Ovary (tissue), 9 donors: ENCODE results near the gene INPP5A. TPM values are rescaled to one million over a fixed set of nuclear protein-coding genes. Genes with fewer than 3 reads are reported as not detected.
"Not testable (repeated sequence)": the region's sequence is repeated elsewhere in the genome, so short reads cannot be mapped to it uniquely, and the experiment has no call there.

Source experiments
- DNase-seq, 5 donors: peaks; one replicate each; pipeline ENCODE4 v3.0.0-alpha.2; 2019 to 2020
- H3K27ac ChIP-seq, 2 donors: fragments of 200-600 bp; one replicate each; pipeline versions ENCODE4 v1.5.1 to v1.8.0; 2019 to 2022
- H3K27me3 ChIP-seq: fragments of 200-600 bp; one replicate; pipeline ENCODE4 v1.8.0; 2022
- H3K36me3 ChIP-seq: fragments of 200-600 bp; sonication (generic); one replicate; pipeline ENCODE4 v1.5.1; 2019
- H3K4me1 ChIP-seq: one replicate; pipeline ENCODE4 v1.8.1; 2013; ENCODE audit warnings: mild to moderate bottlenecking, moderate library complexity; ENCODE audit not compliant: insufficient read depth
- H3K4me3 ChIP-seq: fragments of 200-600 bp; sonication (generic); one replicate; pipeline ENCODE4 v1.5.1; 2017
- H3K9me3 ChIP-seq, 2 donors: fragments of 200-600 bp in 1 of 2; sonication (generic) in 1 of 2; one replicate each; pipeline versions ENCODE4 v1.5.1 to v1.8.1; 2013 to 2019; ENCODE audit warnings: mild to moderate bottlenecking in 1 of 2, moderate library complexity in 1 of 2
- EP300 ChIP-seq: sonication (generic); formaldehyde crosslinking; IDR thresholded peaks from one replicate; pipeline ENCODE4 v1.6.1; 2017; ENCODE audit warnings: antibody characterized with exemption
- POLR2A ChIP-seq: fragments of 450-650 bp; IDR thresholded peaks from one replicate; pipeline ENCODE4 v1.6.1; 2017; ENCODE audit warnings: antibody characterized with exemption, mild to moderate bottlenecking, moderate library complexity
- WGBS, 3 donors: extraction: QIAGEN DNeasy Blood & Tissue Kit in 1 of 3; methylation state at CpG; one replicate each; pipeline versions ENCODE4 v1.1.5 to v1.1.7; 2013 to 2017; 5-methylcytosine and 5-hydroxymethylcytosine counted together
- intact Hi-C, 4 donors: fragments of 100-400 bp; cut with DNase I; formaldehyde crosslinking; loops; one replicate each; pipeline versions ENCODE4 v1.11.0 to v1.15.1; 2022 to 2023
- polyA plus RNA-seq, 2 donors: library from polyadenylated mRNA; stranded (reverse); fragments of 200-250 nt in 1 of 2; fragments of 350-450 nt in 1 of 2; fragmentation: Illumina TruSeq in 1 of 2; extraction: RNeasy Lipid Tissue Mini Kit (QIAGEN cat#74804) in 1 of 2; gene quantifications; one replicate each; pipeline ENCODE4 v1.2.3, GENCODE V29; 2013 to 2014
- total RNA-seq, 7 donors: library from RNA; depleted of rRNA in 2 of 7; stranded (reverse); fragments of >200 nt in 2 of 7; fragmentation: NEBNext Ultra II Directional in 3 of 7; extraction: Animal tissue kit (Norgen Biotek cat#: 25700) in 3 of 7; gene quantifications; one replicate each; pipeline versions ENCODE4 v1.1.0 to v1.2.4, GENCODE V29; 2016 to 2023
- TF ChIP-seq, protein P1 (sequence below), 3 donors: fragments of 450-650 bp in 2 of 3; fragments of 200-600 bp in 1 of 3; IDR thresholded peaks; one replicate each; pipeline versions ENCODE4 v1.5.1 to v1.8.0; 2016 to 2022; ENCODE audit warnings: antibody characterized with exemption in 3 of 3, mild to moderate bottlenecking in 1 of 3
- donor health status: DM: no; HTN: no; CAD: no; lungs with moderate emphysema.
- donor health status: DM: no; HTN: no; CAD: no.
- donor health status: Bipolar disorder and iron deficiency.
- donor health status: DM: yes; HTN: yes; CAD: no.
- donor health status: DM: no; HTN: no; CAD: no.
- donor health status: DM: yes; HTN: yes; CAD: no.

The INPP5A gene
- total and polyA plus RNA-seq, 9 donors = 19.8 to 41.2 (median 35.3) TPM

DNA sequence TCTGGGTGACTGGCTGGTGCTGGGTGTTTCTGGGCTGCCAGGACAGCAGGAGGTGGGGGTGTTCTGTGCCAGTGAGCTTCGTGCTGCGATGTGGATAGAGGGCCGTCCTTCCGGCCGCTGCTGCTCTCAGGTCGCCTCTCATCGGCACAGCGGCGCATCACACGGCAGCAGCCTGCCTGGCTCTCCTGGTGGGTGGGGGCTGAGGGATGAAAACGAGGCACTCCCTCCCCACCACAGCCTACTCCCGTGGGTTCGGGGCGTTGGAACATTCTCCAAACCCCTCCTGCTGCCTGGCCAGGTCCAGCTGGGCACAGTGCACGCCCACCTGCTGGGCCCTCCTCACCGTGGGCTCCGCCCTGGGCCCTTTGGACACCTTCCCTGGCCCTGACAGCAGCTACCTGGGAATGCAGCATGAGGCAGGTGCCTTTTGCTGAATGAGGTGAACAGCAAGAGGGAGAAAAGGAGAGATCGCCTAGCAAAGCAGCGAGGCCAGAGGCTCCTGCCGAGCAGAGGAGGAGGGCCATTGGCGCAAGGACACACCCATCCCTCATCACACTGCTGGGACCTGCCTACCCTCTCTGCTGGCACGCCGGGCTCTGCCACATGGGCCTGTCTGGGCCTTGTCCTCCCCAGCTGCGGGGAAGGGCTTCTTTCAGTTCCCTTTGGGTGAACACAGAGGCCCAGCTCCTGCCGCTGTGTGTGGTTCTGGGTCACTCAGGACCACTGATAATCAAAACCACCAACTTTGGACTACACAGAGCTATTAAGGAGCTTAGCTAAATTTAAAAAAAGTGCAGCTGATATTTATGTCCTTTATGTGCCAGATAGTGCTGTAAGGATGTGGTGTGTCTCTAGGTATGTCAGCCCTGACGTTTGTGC is 33.4 kb downstream of the INPP5A start:
- TF ChIP-seq, protein P1, sequence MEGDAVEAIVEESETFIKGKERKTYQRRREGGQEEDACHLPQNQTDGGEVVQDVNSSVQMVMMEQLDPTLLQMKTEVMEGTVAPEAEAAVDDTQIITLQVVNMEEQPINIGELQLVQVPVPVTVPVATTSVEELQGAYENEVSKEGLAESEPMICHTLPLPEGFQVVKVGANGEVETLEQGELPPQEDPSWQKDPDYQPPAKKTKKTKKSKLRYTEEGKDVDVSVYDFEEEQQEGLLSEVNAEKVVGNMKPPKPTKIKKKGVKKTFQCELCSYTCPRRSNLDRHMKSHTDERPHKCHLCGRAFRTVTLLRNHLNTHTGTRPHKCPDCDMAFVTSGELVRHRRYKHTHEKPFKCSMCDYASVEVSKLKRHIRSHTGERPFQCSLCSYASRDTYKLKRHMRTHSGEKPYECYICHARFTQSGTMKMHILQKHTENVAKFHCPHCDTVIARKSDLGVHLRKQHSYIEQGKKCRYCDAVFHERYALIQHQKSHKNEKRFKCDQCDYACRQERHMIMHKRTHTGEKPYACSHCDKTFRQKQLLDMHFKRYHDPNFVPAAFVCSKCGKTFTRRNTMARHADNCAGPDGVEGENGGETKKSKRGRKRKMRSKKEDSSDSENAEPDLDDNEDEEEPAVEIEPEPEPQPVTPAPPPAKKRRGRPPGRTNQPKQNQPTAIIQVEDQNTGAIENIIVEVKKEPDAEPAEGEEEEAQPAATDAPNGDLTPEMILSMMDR (IDR thresholded peaks at IDR 0.05) = no peak
- TF ChIP-seq POLR2A (no peak), EP300 (no peak)
- H3K9me3 ChIP-seq = no peaks in the 10 kb centered on the region
- H3K4me1 ChIP-seq = peaks cover 23% of the 10 kb centered on the region
- WGBS, 3 donors = 79 to 88% (median 84%) methylated on average over 26 of the region's 26 CpGs
- no peaks in the 10 kb centered on the region for H3K27me3 ChIP-seq
- no peaks in the 10 kb centered on the region for H3K36me3 ChIP-seq
- intact Hi-C loops = no loop called here
- no peak overlapping the region for H3K4me3 ChIP-seq
- peak in 2 of 5 donors; percentile 16 to 20 for DNase-seq
- no peak overlapping the region for H3K27ac ChIP-seq

DNA sequence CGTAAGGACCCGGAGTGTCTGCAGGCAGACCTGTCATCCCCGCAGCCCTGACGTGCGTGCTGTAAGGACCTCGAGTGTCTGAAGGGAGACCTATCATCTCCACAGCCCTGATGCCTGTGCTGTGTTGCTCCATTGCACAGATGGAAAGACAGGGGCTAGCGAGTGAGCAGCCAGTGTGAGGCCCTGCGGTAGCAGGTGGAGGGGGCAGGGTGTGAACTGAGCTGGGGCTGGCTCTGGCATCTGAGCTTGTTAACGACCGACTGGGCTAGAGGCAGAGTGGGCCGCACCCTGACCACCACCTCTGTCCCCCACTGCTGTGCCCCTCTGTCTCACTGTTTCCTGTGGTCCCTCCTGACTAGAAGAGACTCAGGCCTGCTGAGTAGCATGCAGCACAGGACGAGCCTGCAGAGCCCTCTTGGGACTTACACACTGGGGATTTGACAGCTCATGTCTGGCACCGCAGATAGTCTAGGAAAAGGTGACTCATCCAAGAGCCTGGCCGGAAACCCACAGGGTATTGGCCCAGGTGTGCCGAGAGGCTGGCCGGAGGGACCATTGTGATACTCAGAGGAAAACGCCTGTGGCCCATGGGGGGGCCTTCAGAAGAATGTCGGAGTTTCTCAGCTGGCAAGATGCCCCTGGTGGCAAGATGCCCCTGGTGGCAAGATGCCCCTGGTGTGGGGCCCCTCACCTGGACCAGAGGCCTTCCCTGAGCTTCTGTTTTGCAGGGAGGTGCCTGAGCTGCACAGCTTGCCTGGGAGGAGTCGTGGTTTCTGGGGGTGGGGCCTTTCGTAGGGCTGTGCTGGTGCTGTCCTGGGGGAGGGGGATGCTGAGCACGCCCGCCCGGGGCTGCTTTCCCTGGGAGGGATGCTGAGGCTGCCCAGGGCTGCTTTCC is 34.3 kb downstream of the INPP5A start:
- TF ChIP-seq, protein P1 (IDR thresholded peaks at IDR 0.05) = no peak
- no peak for TF ChIP-seq POLR2A
- WGBS, 3 donors = 50 to 65% (median 59%) methylated on average over 22 to 23 of the region's 23 CpGs
- H3K27ac ChIP-seq = no peak overlapping the region
- H3K4me3 ChIP-seq = no peak overlapping the region
- H3K27me3 ChIP-seq = no peaks in the 10 kb centered on the region
- H3K9me3 ChIP-seq = no peaks in the 10 kb centered on the region
- intact Hi-C loops = no loop called here
- DNase-seq = peak in 2 of 5 donors; percentile 42 to 46
- H3K36me3 ChIP-seq = no peaks in the 10 kb centered on the region
- peaks cover 25% of the 10 kb centered on the region for H3K4me1 ChIP-seq

DNA sequence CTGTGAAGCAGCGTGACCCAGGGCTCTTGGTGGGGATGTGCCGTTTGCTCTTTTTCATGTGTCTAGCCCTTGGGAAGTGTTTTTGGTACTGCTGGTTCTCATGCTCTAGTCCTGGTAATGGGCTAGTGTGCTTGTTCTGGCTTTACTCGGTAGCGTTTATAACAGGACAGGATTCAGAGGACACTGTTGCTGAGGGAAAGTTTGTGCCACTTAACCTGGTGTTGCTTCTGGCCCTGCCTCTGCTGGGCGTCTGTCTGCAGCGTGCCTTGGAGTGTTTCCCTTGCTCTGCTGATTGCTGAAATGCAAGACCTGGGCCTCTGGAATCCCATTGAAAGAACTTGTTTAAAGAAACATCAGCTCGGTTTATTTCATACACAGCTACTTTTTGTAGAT is 35.0 kb downstream of the INPP5A start:
- 14 to 29% (median 20%) methylated on average over 7 of the region's 7 CpGs for WGBS, 3 donors
- peaks cover 26% of the 10 kb centered on the region for H3K4me1 ChIP-seq
- no peaks in the 10 kb centered on the region for H3K9me3 ChIP-seq
- peak in 1 of 5 donors; percentile 15 for DNase-seq
- TF ChIP-seq, protein P1 (IDR thresholded peaks at IDR 0.05) = no peak
- no peak for TF ChIP-seq EP300
- no peak for TF ChIP-seq POLR2A
- H3K36me3 ChIP-seq = no peaks in the 10 kb centered on the region
- H3K4me3 ChIP-seq = no peak overlapping the region
- H3K27me3 ChIP-seq = no peaks in the 10 kb centered on the region
- intact Hi-C loops = no loop called here
- no peak overlapping the region for H3K27ac ChIP-seq

- H3K27ac ChIP-seq, H3K36me3 ChIP-seq, H3K9me3 ChIP-seq, intact Hi-C loops, H3K4me3 ChIP-seq, DNase-seq, H3K27me3 ChIP-seq: not testable (repeated sequence)
- peaks cover 28% of the 10 kb centered on the region for H3K4me1 ChIP-seq
- 91 to 95% (median 93%) methylated on average over 12 of the region's 12 CpGs for WGBS, 3 donors
These were observed 35.4 kb downstream of the INPP5A start for GRCh38 chr10:132572946-132573345.
